Neural cell (in vitro differentiated cells): ENCODE results near the gene C1QB. TPM values are rescaled to one million over a fixed set of nuclear protein-coding genes. Genes with fewer than 3 reads are reported as not detected.

Experiments used
- H2AFZ ChIP-seq: fragments of 200-600, 300-800 bp; sonication (generic), shearing (Covaris generic); 2 replicates; pipeline ENCODE4 v1.6.0; 2014; ENCODE audit warnings: low read depth, mild to moderate bottlenecking, antibody characterized with exemption, low read length, moderate library complexity
- H3F3A ChIP-seq: fragments of 200-600 bp; shearing (Covaris generic); 2 replicates; pipeline ENCODE4 v1.6.1; 2016; ENCODE audit warnings: mild to moderate bottlenecking, moderate library complexity, mixed read lengths, antibody characterized with exemption, low read length; ENCODE audit not compliant: insufficient read depth, poor library complexity, severe bottlenecking
- H3K27ac ChIP-seq: fragments of 200-600, 300-800 bp; sonication (generic), shearing (Covaris generic); 2 replicates; pipeline ENCODE4 v1.5.1; 2014; ENCODE audit warnings: mild to moderate bottlenecking, low read length, moderate library complexity
- H3K27me3 ChIP-seq: fragments of 300-800, 200-600 bp; sonication (generic), shearing (Covaris generic); 2 replicates; pipeline ENCODE4 v1.6.0; 2014; ENCODE audit warnings: mild to moderate bottlenecking, low read depth, low read length, moderate library complexity; ENCODE audit not compliant: insufficient read depth
- H3K36me3 ChIP-seq: fragments of 300-800, 200-600 bp; sonication (generic), shearing (Covaris generic); 2 replicates; pipeline ENCODE4 v1.5.1; 2014; ENCODE audit warnings: mild to moderate bottlenecking, antibody characterized with exemption, low read length, moderate library complexity; ENCODE audit not compliant: insufficient read depth
- H3K4me2 ChIP-seq: fragments of 300-800, 200-600 bp; sonication (generic), shearing (Covaris generic); 2 replicates; pipeline ENCODE4 v1.6.0; 2014; ENCODE audit warnings: mild to moderate bottlenecking, low read length
- H3K4me3 ChIP-seq: fragments of 300-800, 200-600 bp; sonication (generic), shearing (Covaris generic); 2 replicates; pipeline ENCODE4 v1.5.1; 2014; ENCODE audit warnings: mild to moderate bottlenecking, low read length, moderate library complexity
- H3K79me2 ChIP-seq: fragments of 200-600 bp; shearing (Covaris generic); replicated peaks from 2 replicates; pipeline ENCODE4 v1.6.0; 2014; ENCODE audit warnings: mild to moderate bottlenecking, low read length, moderate library complexity; ENCODE audit not compliant: insufficient read depth
- H3K9ac ChIP-seq: fragments of 300-800, 200-600 bp; sonication (generic), shearing (Covaris generic); 2 replicates; pipeline ENCODE4 v1.6.1; 2016; ENCODE audit warnings: mild to moderate bottlenecking, low read length, mixed read lengths
- H3K9me2 ChIP-seq: fragments of 200-600 bp; shearing (Covaris generic); 2 replicates; pipeline ENCODE4 v1.6.1; 2016; ENCODE audit warnings: mild to moderate bottlenecking, low read length, mixed read lengths; ENCODE audit not compliant: insufficient read depth
- H3K9me3 ChIP-seq: fragments of 200-600, 300-800 bp; sonication (generic), shearing (Covaris generic); 2 replicates; pipeline ENCODE4 v1.6.1; 2016; ENCODE audit warnings: mild to moderate bottlenecking, mixed run types, low read length, moderate library complexity, mixed read lengths
- H4K20me1 ChIP-seq: fragments of 200-600 bp; shearing (Covaris generic); 2 replicates; pipeline ENCODE4 v1.6.1; 2016; ENCODE audit warnings: mild to moderate bottlenecking, mixed run types; ENCODE audit not compliant: insufficient read depth
- EP300 ChIP-seq: fragments of 450-650 bp; conservative IDR thresholded peaks from 2 replicates; pipeline ENCODE4 v1.6.1; 2014; ENCODE audit warnings: antibody characterized with exemption, mild to moderate bottlenecking, moderate library complexity; ENCODE audit not compliant: poor library complexity, severe bottlenecking
- EZH2 ChIP-seq: fragments of 200-600, 300-800 bp; shearing (Covaris generic), sonication (generic); IDR thresholded peaks from 2 replicates; pipeline ENCODE4 v1.6.1; 2014; ENCODE audit warnings: antibody characterized with exemption, low read length, borderline replicate concordance, mild to moderate bottlenecking; ENCODE audit not compliant: insufficient read depth, poor library complexity, severe bottlenecking
- MXI1 ChIP-seq: fragments of 450-650 bp; conservative IDR thresholded peaks from 2 replicates; pipeline ENCODE4 v1.6.1; 2014; ENCODE audit warnings: antibody characterized with exemption, mild to moderate bottlenecking; ENCODE audit not compliant: poor library complexity, severe bottlenecking
- POLR2AphosphoS5 ChIP-seq: IDR thresholded peaks from 2 replicates; pipeline ENCODE4 v1.6.1; 2012
- RAD21 ChIP-seq: fragments of 450-650 bp; conservative IDR thresholded peaks from 2 replicates; pipeline ENCODE4 v1.6.1; 2014; ENCODE audit warnings: antibody characterized with exemption, mild to moderate bottlenecking, moderate library complexity
- SMC3 ChIP-seq: fragments of 450-650 bp; conservative IDR thresholded peaks from 2 replicates; pipeline ENCODE4 v1.6.1; 2014; ENCODE audit warnings: antibody characterized with exemption, mild to moderate bottlenecking, moderate library complexity; ENCODE audit not compliant: poor library complexity
- TAF1 ChIP-seq: IDR thresholded peaks from 2 replicates; pipeline ENCODE4 v1.6.1; 2012; ENCODE audit warnings: low read depth
- polyA plus RNA-seq: library from polyadenylated mRNA; depleted of rRNA; stranded (reverse); fragments of >200 nt; gene quantifications from 2 replicates; pipeline ENCODE4 v1.2.3, GENCODE V29; 2014
- TF ChIP-seq, protein P1 (sequence below): IDR thresholded peaks from 2 replicates; pipeline ENCODE4 v1.6.1; 2012; ENCODE audit warnings: borderline replicate concordance
- TF ChIP-seq, protein P2 (sequence below): fragments of 450-650 bp; IDR thresholded peaks from 2 replicates; pipeline ENCODE4 v1.5.1; 2014; ENCODE audit warnings: antibody characterized with exemption, mild to moderate bottlenecking, moderate library complexity; ENCODE audit not compliant: poor library complexity, severe bottlenecking

C1QB gene
- polyA plus RNA-seq, 1 donor from 2014 or later, result not detected

DNA sequence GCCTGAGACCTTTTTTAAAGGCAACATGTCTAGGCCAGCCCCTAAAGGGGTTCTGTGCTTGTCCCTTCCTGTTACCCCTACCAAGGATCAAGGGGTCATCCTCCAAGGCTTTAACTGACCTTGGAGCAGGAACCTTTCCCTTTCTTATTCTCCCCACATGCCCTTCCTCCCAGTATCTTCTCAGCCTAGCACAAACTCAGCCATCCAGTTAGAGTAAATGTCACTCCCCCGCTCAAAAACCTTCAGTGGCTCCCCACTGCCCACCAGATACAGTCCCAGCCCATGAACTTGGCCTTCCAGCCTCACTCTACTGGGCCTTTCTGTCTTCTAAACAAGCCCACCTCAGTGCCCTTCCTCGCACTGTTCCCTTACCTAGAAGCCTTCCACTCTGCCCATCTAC, 8.8 kb downstream of the C1QB start:
- Histone ChIP-seq H3K9me3 (no peaks in the 10 kb centered on the region), H3K36me3 (no peaks in the 10 kb centered on the region), H3K9ac (no peak overlapping the region), H3F3A (no peaks in the 10 kb centered on the region), H2AFZ (no peak overlapping the region), H3K27ac (no peak overlapping the region), H3K9me2 (no peaks in the 10 kb centered on the region), H3K27me3 (no peaks in the 10 kb centered on the region), H3K79me2 (no peaks in the 10 kb centered on the region), H3K4me2 (no peak overlapping the region), H3K4me3 (no peak overlapping the region), H4K20me1 (no peaks in the 10 kb centered on the region)
- TF ChIP-seq SMC3 (no peak), POLR2AphosphoS5 (no peak), EZH2 (no peak), MXI1 (no peak), RAD21 (no peak), TAF1 (no peak), EP300 (no peak)
- TF ChIP-seq, protein P1, sequence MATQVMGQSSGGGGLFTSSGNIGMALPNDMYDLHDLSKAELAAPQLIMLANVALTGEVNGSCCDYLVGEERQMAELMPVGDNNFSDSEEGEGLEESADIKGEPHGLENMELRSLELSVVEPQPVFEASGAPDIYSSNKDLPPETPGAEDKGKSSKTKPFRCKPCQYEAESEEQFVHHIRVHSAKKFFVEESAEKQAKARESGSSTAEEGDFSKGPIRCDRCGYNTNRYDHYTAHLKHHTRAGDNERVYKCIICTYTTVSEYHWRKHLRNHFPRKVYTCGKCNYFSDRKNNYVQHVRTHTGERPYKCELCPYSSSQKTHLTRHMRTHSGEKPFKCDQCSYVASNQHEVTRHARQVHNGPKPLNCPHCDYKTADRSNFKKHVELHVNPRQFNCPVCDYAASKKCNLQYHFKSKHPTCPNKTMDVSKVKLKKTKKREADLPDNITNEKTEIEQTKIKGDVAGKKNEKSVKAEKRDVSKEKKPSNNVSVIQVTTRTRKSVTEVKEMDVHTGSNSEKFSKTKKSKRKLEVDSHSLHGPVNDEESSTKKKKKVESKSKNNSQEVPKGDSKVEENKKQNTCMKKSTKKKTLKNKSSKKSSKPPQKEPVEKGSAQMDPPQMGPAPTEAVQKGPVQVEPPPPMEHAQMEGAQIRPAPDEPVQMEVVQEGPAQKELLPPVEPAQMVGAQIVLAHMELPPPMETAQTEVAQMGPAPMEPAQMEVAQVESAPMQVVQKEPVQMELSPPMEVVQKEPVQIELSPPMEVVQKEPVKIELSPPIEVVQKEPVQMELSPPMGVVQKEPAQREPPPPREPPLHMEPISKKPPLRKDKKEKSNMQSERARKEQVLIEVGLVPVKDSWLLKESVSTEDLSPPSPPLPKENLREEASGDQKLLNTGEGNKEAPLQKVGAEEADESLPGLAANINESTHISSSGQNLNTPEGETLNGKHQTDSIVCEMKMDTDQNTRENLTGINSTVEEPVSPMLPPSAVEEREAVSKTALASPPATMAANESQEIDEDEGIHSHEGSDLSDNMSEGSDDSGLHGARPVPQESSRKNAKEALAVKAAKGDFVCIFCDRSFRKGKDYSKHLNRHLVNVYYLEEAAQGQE, result no peak
- TF ChIP-seq, protein P2, sequence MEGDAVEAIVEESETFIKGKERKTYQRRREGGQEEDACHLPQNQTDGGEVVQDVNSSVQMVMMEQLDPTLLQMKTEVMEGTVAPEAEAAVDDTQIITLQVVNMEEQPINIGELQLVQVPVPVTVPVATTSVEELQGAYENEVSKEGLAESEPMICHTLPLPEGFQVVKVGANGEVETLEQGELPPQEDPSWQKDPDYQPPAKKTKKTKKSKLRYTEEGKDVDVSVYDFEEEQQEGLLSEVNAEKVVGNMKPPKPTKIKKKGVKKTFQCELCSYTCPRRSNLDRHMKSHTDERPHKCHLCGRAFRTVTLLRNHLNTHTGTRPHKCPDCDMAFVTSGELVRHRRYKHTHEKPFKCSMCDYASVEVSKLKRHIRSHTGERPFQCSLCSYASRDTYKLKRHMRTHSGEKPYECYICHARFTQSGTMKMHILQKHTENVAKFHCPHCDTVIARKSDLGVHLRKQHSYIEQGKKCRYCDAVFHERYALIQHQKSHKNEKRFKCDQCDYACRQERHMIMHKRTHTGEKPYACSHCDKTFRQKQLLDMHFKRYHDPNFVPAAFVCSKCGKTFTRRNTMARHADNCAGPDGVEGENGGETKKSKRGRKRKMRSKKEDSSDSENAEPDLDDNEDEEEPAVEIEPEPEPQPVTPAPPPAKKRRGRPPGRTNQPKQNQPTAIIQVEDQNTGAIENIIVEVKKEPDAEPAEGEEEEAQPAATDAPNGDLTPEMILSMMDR, result no peak

- Histone ChIP-seq H3K9ac (no peak overlapping the region), H3K36me3 (no peaks in the 10 kb centered on the region), H3F3A (no peaks in the 10 kb centered on the region), H3K27ac (no peak overlapping the region), H3K79me2 (no peaks in the 10 kb centered on the region), H3K4me3 (no peak overlapping the region), H2AFZ (no peak overlapping the region), H3K4me2 (no peak overlapping the region), H3K27me3 (no peaks in the 10 kb centered on the region), H4K20me1 (no peaks in the 10 kb centered on the region), H3K9me2 (no peaks in the 10 kb centered on the region), H3K9me3 (no peaks in the 10 kb centered on the region)
- no peak for TF ChIP-seq EZH2
- TF ChIP-seq, protein P2, result no peak
- TF ChIP-seq RAD21, result no peak
- TF ChIP-seq, protein P1, result no peak
- TF ChIP-seq TAF1, result no peak
- TF ChIP-seq EP300, result no peak
- TF ChIP-seq MXI1, result no peak
- TF ChIP-seq POLR2AphosphoS5, result no peak
- no peak for TF ChIP-seq SMC3
These were observed 9.3 kb downstream of the C1QB start for GRCh38 chr1:22662318-22662717.
